Keratinocyte (primary cell): Measurements from ENCODE around the gene TMEM174. TPM values are rescaled to one million over a fixed set of nuclear protein-coding genes. Genes with fewer than 3 reads are reported as not detected.

Experiments used
- DNase-seq: peaks from one replicate; pipeline ENCODE4 v3.0.0-alpha.2; 2011; ENCODE audit warnings: low read depth, missing footprints, low spot score
- FAIRE-seq: peaks from 2 replicates; lab custom pipeline; 2011; peaks lifted over from hg19 to GRCh38; lab: Jason Lieb, UNC
- H2AFZ ChIP-seq: 2 replicates; pipeline ENCODE4 v1.6.0; 2012; ENCODE audit warnings: low read length, control low read depth, inconsistent platforms; ENCODE audit not compliant: control insufficient read depth
- H3K27ac ChIP-seq: 2 replicates; pipeline ENCODE4 v1.5.1; 2011; ENCODE audit warnings: low read length; ENCODE audit not compliant: control insufficient read depth, insufficient read depth
- H3K27me3 ChIP-seq: 3 replicates; pipeline ENCODE4 v1.6.0; 2011; ENCODE audit warnings: low read length; ENCODE audit not compliant: control insufficient read depth, insufficient read depth; ENCODE audit errors: extremely low read depth
- H3K36me3 ChIP-seq, 2 experiments: 2 replicates in 1 of 2; 3 replicates in 1 of 2; pipeline ENCODE4 v1.5.1; 2011; ENCODE audit warnings: low read length in 2 of 2, mild to moderate bottlenecking in 1 of 2; ENCODE audit not compliant: control insufficient read depth in 2 of 2, insufficient read depth in 2 of 2; ENCODE audit errors: extremely low read depth in 1 of 2
- H3K4me1 ChIP-seq: 3 replicates; pipeline ENCODE4 v1.5.1; 2011; ENCODE audit warnings: low read length; ENCODE audit not compliant: control insufficient read depth, insufficient read depth; ENCODE audit errors: extremely low read depth
- H3K4me2 ChIP-seq: 3 replicates; pipeline ENCODE4 v1.6.0; 2011; ENCODE audit warnings: low read depth, low read length; ENCODE audit not compliant: control insufficient read depth, insufficient read depth; ENCODE audit errors: extremely low read depth
- H3K4me3 ChIP-seq, 3 experiments: fragments of 200-600 bp in 1 of 3; sonication (generic) in 1 of 3; 2 replicates in 2 of 3; 3 replicates in 1 of 3; pipeline ENCODE4 v1.5.1; 2011 to 2016; ENCODE audit warnings: low read length in 3 of 3, mild to moderate bottlenecking in 3 of 3, control low read depth in 2 of 3, inconsistent platforms in 1 of 3, low read depth in 1 of 3, mixed read lengths in 1 of 3, mixed run types in 1 of 3, moderate library complexity in 1 of 3; ENCODE audit not compliant: control insufficient read depth in 2 of 3, insufficient read depth in 2 of 3; ENCODE audit errors: extremely low read depth in 1 of 3
- H3K79me2 ChIP-seq: 2 replicates; pipeline ENCODE4 v1.6.0; 2012; ENCODE audit warnings: low read length; ENCODE audit not compliant: control insufficient read depth, insufficient read depth
- H3K9ac ChIP-seq: 3 replicates; pipeline ENCODE4 v1.6.0; 2011; ENCODE audit warnings: low read length; ENCODE audit not compliant: control insufficient read depth, insufficient read depth; ENCODE audit errors: extremely low read depth
- H3K9me1 ChIP-seq: 3 replicates; pipeline ENCODE4 v1.6.0; 2011; ENCODE audit warnings: low read length; ENCODE audit not compliant: control insufficient read depth, insufficient read depth; ENCODE audit errors: extremely low read depth
- H3K9me3 ChIP-seq: 2 replicates; pipeline ENCODE4 v1.5.1; 2012; ENCODE audit warnings: low read depth, low read length; ENCODE audit not compliant: control insufficient read depth
- H4K20me1 ChIP-seq: 3 replicates; pipeline ENCODE4 v1.6.0; 2011; ENCODE audit warnings: low read length; ENCODE audit not compliant: control insufficient read depth, insufficient read depth; ENCODE audit errors: extremely low read depth
- EZH2 ChIP-seq: IDR thresholded peaks from one replicate; pipeline ENCODE4 v1.6.1; 2012; ENCODE audit warnings: inconsistent platforms, mild to moderate bottlenecking, low read length, moderate library complexity
- dilution Hi-C: fragments of 300-500 bp; cut with MboI; formaldehyde crosslinking; loops from one replicate; pipeline ENCODE4 v1.7.0; 2020; ENCODE audit warnings: low sequenced_read_pairs; ENCODE audit not compliant: extremely low pct_ligation_motif_present
- polyA plus RNA-seq, 5 experiments: library from polyadenylated mRNA; depleted of rRNA in 3 of 5; stranded (reverse) in 3 of 5; stranded (forward) in 1 of 5; unstranded in 1 of 5; fragments of >200 nt; gene quantifications; 1 replicate in 1 of 5; 2 replicates in 3 of 5; 3 replicates in 1 of 5; pipeline versions ENCODE4 v1.2.1 to v1.2.3, GENCODE V29; 2011 to 2012; ENCODE audit warnings: missing spikeins in 2 of 5, low read depth in 1 of 5, low replicate concordance in 1 of 5
- TF ChIP-seq, protein P1 (sequence below), 3 experiments: IDR thresholded peaks in 1 of 3; conservative IDR thresholded peaks in 1 of 3; optimal IDR thresholded peaks in 1 of 3; 2 replicates in 2 of 3; 3 replicates in 1 of 3; pipeline versions ENCODE3 to v1.5.1; 2011; ENCODE audit warnings: low read length in 3 of 3, mild to moderate bottlenecking in 3 of 3, moderate library complexity in 2 of 3, control low read depth in 1 of 3, inconsistent platforms in 1 of 3; ENCODE audit not compliant: insufficient read depth in 2 of 3; ENCODE audit errors: extremely low read depth in 1 of 3

TMEM174 gene
- polyA plus RNA-seq, 1 donor (not counting 4 experiments of a cell fraction or from before 2014, with no cell fraction given), result not detected

DNA sequence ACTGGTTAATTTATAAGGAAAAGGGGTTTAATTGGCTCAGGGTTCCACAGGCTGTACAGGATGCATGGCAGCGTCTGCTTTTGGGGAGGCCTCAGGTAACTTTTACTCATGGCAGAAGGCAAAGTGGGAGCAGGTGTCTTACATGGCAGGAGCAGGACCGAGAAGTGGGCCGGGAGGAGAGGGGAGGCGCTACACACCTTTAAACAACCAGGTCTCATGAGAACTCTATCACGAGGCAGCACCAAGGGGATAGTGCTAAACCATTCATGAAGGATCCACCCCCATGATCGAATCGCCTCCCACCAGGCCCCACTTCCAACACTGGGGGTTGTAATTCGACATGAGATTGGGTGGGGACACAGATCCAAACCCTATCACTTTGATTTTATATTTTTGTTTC lies 31.0 kb upstream of the TMEM174 start:
- no peak overlapping the region for H3K4me3 ChIP-seq
- no peak overlapping the region for H3K27ac ChIP-seq
- H3K9me3 ChIP-seq, result no peaks in the 10 kb centered on the region
- TF ChIP-seq, protein P1, sequence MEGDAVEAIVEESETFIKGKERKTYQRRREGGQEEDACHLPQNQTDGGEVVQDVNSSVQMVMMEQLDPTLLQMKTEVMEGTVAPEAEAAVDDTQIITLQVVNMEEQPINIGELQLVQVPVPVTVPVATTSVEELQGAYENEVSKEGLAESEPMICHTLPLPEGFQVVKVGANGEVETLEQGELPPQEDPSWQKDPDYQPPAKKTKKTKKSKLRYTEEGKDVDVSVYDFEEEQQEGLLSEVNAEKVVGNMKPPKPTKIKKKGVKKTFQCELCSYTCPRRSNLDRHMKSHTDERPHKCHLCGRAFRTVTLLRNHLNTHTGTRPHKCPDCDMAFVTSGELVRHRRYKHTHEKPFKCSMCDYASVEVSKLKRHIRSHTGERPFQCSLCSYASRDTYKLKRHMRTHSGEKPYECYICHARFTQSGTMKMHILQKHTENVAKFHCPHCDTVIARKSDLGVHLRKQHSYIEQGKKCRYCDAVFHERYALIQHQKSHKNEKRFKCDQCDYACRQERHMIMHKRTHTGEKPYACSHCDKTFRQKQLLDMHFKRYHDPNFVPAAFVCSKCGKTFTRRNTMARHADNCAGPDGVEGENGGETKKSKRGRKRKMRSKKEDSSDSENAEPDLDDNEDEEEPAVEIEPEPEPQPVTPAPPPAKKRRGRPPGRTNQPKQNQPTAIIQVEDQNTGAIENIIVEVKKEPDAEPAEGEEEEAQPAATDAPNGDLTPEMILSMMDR (optimal IDR thresholded peaks at IDR 0.05 in 1 of 3, IDR thresholded peaks at IDR 0.05 in 1 of 3, conservative IDR thresholded peaks at IDR 0.05 in 1 of 3; ENCODE audit: extremely low read depth in 1 of 3, insufficient read depth in 2 of 3, low read length in 3 of 3), result no peak
- no peak for TF ChIP-seq EZH2
- H4K20me1 ChIP-seq, result no peaks in the 10 kb centered on the region
- H3K36me3 ChIP-seq, result no peaks in the 10 kb centered on the region
- H3K9ac ChIP-seq, result no peak overlapping the region
- FAIRE-seq (no peak), DNase-seq (no peak)
- no peaks in the 10 kb centered on the region for H3K79me2 ChIP-seq
- H3K9me1 ChIP-seq, result no peaks in the 10 kb centered on the region
- H3K4me2 ChIP-seq, result no peak overlapping the region
- H3K27me3 ChIP-seq, result no peaks in the 10 kb centered on the region
- H3K4me1 ChIP-seq, result peaks cover 8% of the 10 kb centered on the region
- dilution Hi-C loops, result no loop called here
- no peak overlapping the region for H2AFZ ChIP-seq

DNA sequence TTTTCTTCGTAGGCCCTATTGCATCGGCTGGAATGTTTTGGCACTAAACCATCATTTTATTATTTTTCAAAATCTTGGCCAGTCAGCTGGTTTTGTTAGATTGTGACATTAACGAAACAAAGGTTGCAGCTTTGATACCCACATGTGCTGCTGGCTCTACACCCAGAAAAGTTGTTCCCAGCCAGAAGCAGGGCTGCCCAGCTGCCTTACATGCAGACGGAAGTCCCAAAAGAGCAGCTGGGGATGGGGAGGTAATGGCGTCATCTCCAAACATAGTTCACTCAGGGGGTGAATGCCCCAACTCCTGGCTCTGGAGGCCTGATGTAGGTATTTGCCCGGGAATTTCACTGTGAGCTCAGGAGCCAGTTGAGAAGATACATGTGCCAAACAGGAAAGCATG lies 29.3 kb upstream of the TMEM174 start:
- TF ChIP-seq EZH2, result no peak
- TF ChIP-seq, protein P1 (optimal IDR thresholded peaks at IDR 0.05 in 1 of 3, IDR thresholded peaks at IDR 0.05 in 1 of 3, conservative IDR thresholded peaks at IDR 0.05 in 1 of 3; ENCODE audit: extremely low read depth in 1 of 3, insufficient read depth in 2 of 3, low read length in 3 of 3), result no peak
- no peak for FAIRE-seq

More for the DNA sequence above, 29.3 kb upstream of the TMEM174 start:
- H3K4me2 ChIP-seq, result no peak overlapping the region
- H3K9me3 ChIP-seq, result no peaks in the 10 kb centered on the region
- no peaks in the 10 kb centered on the region for H3K79me2 ChIP-seq
- H3K9me1 ChIP-seq, result no peaks in the 10 kb centered on the region
- no peak overlapping the region for H3K9ac ChIP-seq
- no peak overlapping the region for H3K27ac ChIP-seq
- dilution Hi-C loops, result no loop called here
- H4K20me1 ChIP-seq, result no peaks in the 10 kb centered on the region
- no peak overlapping the region for H2AFZ ChIP-seq
- no peaks in the 10 kb centered on the region for H3K27me3 ChIP-seq
- no peaks in the 10 kb centered on the region for H3K4me1 ChIP-seq
- no peaks in the 10 kb centered on the region for H3K36me3 ChIP-seq
- H3K4me3 ChIP-seq, result no peak overlapping the region
- no peak for DNase-seq
